SK-N-SH (cell line): ENCODE data around the gene MAGI2. TPM values are rescaled to one million over a fixed set of nuclear protein-coding genes. Genes with fewer than 3 reads are reported as not detected.

Experiments
- CTCF ChIA-PET: fragments of 300-600, 350-600 bp; formaldehyde crosslinking; extraction: SDS; loops from one replicate; lab custom pipeline; 2021; lab: Yijun Ruan, JAX
- POLR2A ChIA-PET: fragments of 350-600 bp; sonication (Branson Sonifier 250); formaldehyde crosslinking; extraction: SDS; loops from one replicate; lab custom pipeline; 2020; ENCODE audit warnings: antibody characterized with exemption, inconsistent platforms; lab: Yijun Ruan, JAX
- DNase-seq: peaks from one replicate; pipeline ENCODE4 v3.0.0; 2012
- H2AFZ ChIP-seq: fragments of 200-600 bp; sonication (generic); 2 replicates; pipeline ENCODE4 v1.8.1; 2016; ENCODE audit warnings: antibody characterized with exemption, mild to moderate bottlenecking, low read depth
- H3F3A ChIP-seq: fragments of 200-600 bp; sonication (generic); replicated peaks from 2 replicates; pipeline ENCODE3; 2016; ENCODE audit warnings: antibody characterized with exemption, mild to moderate bottlenecking; ENCODE audit not compliant: insufficient read depth
- H3K27ac ChIP-seq, 2 experiments: fragments of 200-500 bp in 1 of 2; fragments of 200-600 bp in 1 of 2; sonication (Bioruptor generic) in 1 of 2; sonication (generic), shearing (Covaris generic) in 1 of 2; 2 replicates each; pipeline versions ENCODE4 v1.5.1 to v1.6.1; 2014 to 2016; ENCODE audit warnings: low read depth in 2 of 2, inconsistent platforms in 1 of 2, low read length in 1 of 2, mild to moderate bottlenecking in 1 of 2, mixed read lengths in 1 of 2
- H3K27me3 ChIP-seq: fragments of 200-600 bp; sonication (generic), shearing (Covaris generic); 2 replicates; pipeline ENCODE4 v1.6.1; 2016; ENCODE audit warnings: mixed run types; ENCODE audit not compliant: insufficient read depth
- H3K36me3 ChIP-seq, 2 experiments: fragments of 200-500 bp in 1 of 2; fragments of 200-600 bp in 1 of 2; sonication (Bioruptor generic) in 1 of 2; sonication (generic) in 1 of 2; replicated peaks in 1 of 2; 2 replicates each; pipeline versions ENCODE3 to v1.5.1; 2014 to 2016; ENCODE audit warnings: low read length in 1 of 2, mild to moderate bottlenecking in 1 of 2; ENCODE audit not compliant: insufficient read depth in 2 of 2, control insufficient read depth in 1 of 2
- H3K4me1 ChIP-seq, 2 experiments: fragments of 200-500 bp in 1 of 2; fragments of 200-600 bp in 1 of 2; sonication (Bioruptor generic) in 1 of 2; sonication (generic), shearing (Covaris generic) in 1 of 2; 2 replicates each; pipeline versions ENCODE4 v1.5.1 to v1.6.1; 2014 to 2016; ENCODE audit warnings: low read depth in 1 of 2, low read length in 1 of 2, mixed run types in 1 of 2; ENCODE audit not compliant: insufficient read depth in 2 of 2, control insufficient read depth in 1 of 2
- H3K4me2 ChIP-seq: fragments of 200-600 bp; sonication (generic), shearing (Covaris generic); 2 replicates; pipeline ENCODE4 v1.6.1; 2017; ENCODE audit warnings: mixed run types
- H3K4me3 ChIP-seq, 2 experiments: fragments of 200-500 bp in 1 of 2; fragments of 200-600 bp in 1 of 2; sonication (Bioruptor generic) in 1 of 2; sonication (generic), shearing (Covaris generic) in 1 of 2; 2 replicates each; pipeline versions ENCODE4 v1.5.1 to v1.8.1; 2014 to 2016; ENCODE audit warnings: low read depth in 2 of 2, inconsistent platforms in 1 of 2, low read length in 1 of 2, mild to moderate bottlenecking in 1 of 2, mixed read lengths in 1 of 2, moderate library complexity in 1 of 2
- H3K79me2 ChIP-seq: fragments of 200-600 bp; sonication (generic); 2 replicates; pipeline ENCODE4 v1.8.1; 2017; ENCODE audit warnings: mild to moderate bottlenecking; ENCODE audit not compliant: insufficient read depth
- H3K9ac ChIP-seq: fragments of 200-600 bp; sonication (generic); 2 replicates; pipeline ENCODE4 v1.6.1; 2017; ENCODE audit warnings: mixed run types
- H3K9me2 ChIP-seq: fragments of 200-600 bp; sonication (generic); 2 replicates; pipeline ENCODE4 v1.6.1; 2017; ENCODE audit warnings: mixed run types
- H3K9me3 ChIP-seq: fragments of 200-600 bp; sonication (generic); 2 replicates; pipeline ENCODE4 v1.6.1; 2017; ENCODE audit warnings: mixed run types, mild to moderate bottlenecking, moderate library complexity
- H4K20me1 ChIP-seq: fragments of 200-600 bp; sonication (generic); 2 replicates; pipeline ENCODE4 v1.6.1; 2017; ENCODE audit warnings: mild to moderate bottlenecking, mixed run types; ENCODE audit not compliant: insufficient read depth
- CTCF ChIP-seq: fragments of 200-600 bp; sonication (generic); IDR thresholded peaks from 2 replicates; pipeline ENCODE4 v1.6.1; 2017; ENCODE audit warnings: antibody characterized with exemption, mild to moderate bottlenecking, moderate library complexity
- ELF1 ChIP-seq: IDR thresholded peaks from 2 replicates; pipeline ENCODE4 v1.4.0; 2012
- EZH2phosphoT487 ChIP-seq: fragments of 200-600 bp; sonication (generic); IDR thresholded peaks from 2 replicates; pipeline ENCODE4 v1.6.1; 2017; ENCODE audit warnings: low read depth, mixed run types, mild to moderate bottlenecking, antibody characterized with exemption, moderate library complexity, borderline replicate concordance
- FOSL2 ChIP-seq: IDR thresholded peaks from 2 replicates; pipeline ENCODE4 v1.4.0; 2012; ENCODE audit warnings: low read depth, mild to moderate bottlenecking, moderate library complexity, borderline replicate concordance
- FOXM1 ChIP-seq: IDR thresholded peaks from 2 replicates; pipeline ENCODE4 v1.4.0; 2012; ENCODE audit warnings: low read depth, mild to moderate bottlenecking
- IRF3 ChIP-seq: fragments of 150-350 bp; IDR thresholded peaks from 2 replicates; pipeline ENCODE4 v1.6.1; 2016; ENCODE audit warnings: mild to moderate bottlenecking, low read depth, low read length
- JUND ChIP-seq: IDR thresholded peaks from 2 replicates; pipeline ENCODE4 v1.4.0; 2012
- MEF2A ChIP-seq: IDR thresholded peaks from 2 replicates; pipeline ENCODE4 v1.4.0; 2012; ENCODE audit warnings: low read depth, borderline replicate concordance
- NFIC ChIP-seq: IDR thresholded peaks from 2 replicates; pipeline ENCODE4 v1.4.0; 2012; ENCODE audit warnings: borderline replicate concordance
- NRF1 ChIP-seq: IDR thresholded peaks from 2 replicates; pipeline ENCODE4 v1.6.1; 2012; ENCODE audit warnings: low read depth, mild to moderate bottlenecking, low read length
- PBX3 ChIP-seq: IDR thresholded peaks from 2 replicates; pipeline ENCODE4; 2012
- RFX5 ChIP-seq: IDR thresholded peaks from 2 replicates; pipeline ENCODE4 v1.6.1; 2012; ENCODE audit warnings: mild to moderate bottlenecking, improper control_type of control experiment, low read length
- TCF12 ChIP-seq: IDR thresholded peaks from 2 replicates; pipeline ENCODE4 v1.4.0; 2012
- USF2 ChIP-seq: fragments of 150-350 bp; IDR thresholded peaks from 2 replicates; pipeline ENCODE4 v1.6.1; 2017; ENCODE audit warnings: antibody characterized with exemption, low read length, low read depth, borderline replicate concordance
- YY1 ChIP-seq: IDR thresholded peaks from 2 replicates; pipeline ENCODE4 v1.4.0; 2012; ENCODE audit warnings: low read depth, mild to moderate bottlenecking
- WGBS: methylation state at CpG from one replicate; pipeline ENCODE4 v1.1.6; 2017; ENCODE audit warnings: low lambda C conversion rate; 5-methylcytosine and 5-hydroxymethylcytosine counted together
- polyA plus RNA-seq, 3 experiments: library from polyadenylated mRNA; depleted of rRNA; stranded (reverse); fragments of >200 nt; gene quantifications; 2 replicates each; pipeline ENCODE4 v1.2.3, GENCODE V29; 2012

Gene MAGI2
- polyA plus RNA-seq, 1 of the 3 experiments (the other 2 are of a cell fraction): 1.1 TPM

GRCh38 chr7:78226059-78226719 is 1227.3 kb downstream of the MAGI2 start (continued):
- TF ChIP-seq IRF3 (no peak), FOXM1 (no peak), USF2 (no peak), YY1 (no peak), EZH2phosphoT487 (no peak)

- DNase-seq: no peak
- TF ChIP-seq FOXM1 (no peak), EZH2phosphoT487 (no peak)
- Histone ChIP-seq H3K9me2 (no peaks in the 10 kb centered on the region), H3K4me2 (no peak overlapping the region), H3K4me3 (no peak overlapping the region), H3K9me3 (no peaks in the 10 kb centered on the region), H3K27ac (peak overlapping the region in 1 of 2 experiments; percentile 51; a peak in 1 of 4 replicates), H3K4me1 (peaks cover 6 to 7% of the 10 kb centered on the region in 2 experiments; a peak in 3 of 4 replicates), H4K20me1 (no peaks in the 10 kb centered on the region), H3K27me3 (no peaks in the 10 kb centered on the region), H2AFZ (no peak overlapping the region; the same call in 1 of the 2 replicates), H3F3A (peaks cover 17% of the 10 kb centered on the region), H3K79me2 (no peaks in the 10 kb centered on the region), H3K9ac (no peak overlapping the region), H3K36me3 (no peaks in the 10 kb centered on the region)
- WGBS: 87% methylated on average over 4 of the region's 4 CpGs
- ChIA-PET POLR2A (no interaction called here), CTCF (interaction anchor here (5.3 kb wide), 1 partner anchor 205 kb away, joined by 32 read pairs; no protein-coding TSS in a partner anchor)
Observed at GRCh38 chr7:78225534-78225933, 1227.9 kb downstream of the MAGI2 start.

GRCh38 chr7:78224923-78225322 is 1228.5 kb downstream of the MAGI2 start:
- Histone ChIP-seq H3K9me3 (no peaks in the 10 kb centered on the region), H3F3A (peaks cover 17% of the 10 kb centered on the region), H3K4me1 (peaks cover 6 to 7% of the 10 kb centered on the region in 2 experiments; a peak in 3 of 4 replicates), H3K4me2 (no peak overlapping the region), H3K4me3 (no peak overlapping the region), H3K9ac (no peak overlapping the region), H2AFZ (no peak overlapping the region), H3K27me3 (no peaks in the 10 kb centered on the region), H3K27ac (peak overlapping the region in 1 of 2 experiments; percentile 5; a peak in 1 of 4 replicates), H3K36me3 (no peaks in the 10 kb centered on the region), H4K20me1 (no peaks in the 10 kb centered on the region), H3K9me2 (no peaks in the 10 kb centered on the region), H3K79me2 (no peaks in the 10 kb centered on the region)
- TF ChIP-seq EZH2phosphoT487 (no peak), FOSL2 (peak; percentile 28; the same call in 1 of the 2 replicates), YY1 (no peak), CTCF (no peak), TCF12 (0 out of 2 replicates have a peak, but pooled peaks have one; percentile 4), PBX3 (peak; percentile 38; the same call in 1 of the 2 replicates), NFIC (no peak), JUND (peak; percentile 5; the same call in 1 of the 2 replicates), RFX5 (no peak), ELF1 (no peak), MEF2A (no peak), NRF1 (no peak)
- ChIA-PET POLR2A (no interaction called here), CTCF (interaction anchor here (5.3 kb wide), 1 partner anchor 204 kb away, joined by 32 read pairs; no protein-coding TSS in a partner anchor)
- no peak for DNase-seq
- 76% methylated on average over 4 of the region's 4 CpGs for WGBS
